GM10266 (cell line): ENCODE results near the gene B4GAT1.

Experiments
- DNase-seq: peaks from one replicate; pipeline ENCODE4 v3.0.0; 2012; ENCODE audit errors: extremely low spot score
- TF ChIP-seq, protein P1 (sequence below): IDR thresholded peaks from 2 replicates; pipeline ENCODE4 v1.5.1; 2012; ENCODE audit warnings: mild to moderate bottlenecking, low read depth; ENCODE audit not compliant: control insufficient read depth, insufficient read depth; ENCODE audit errors: missing control alignments

The B4GAT1 gene

DNA sequence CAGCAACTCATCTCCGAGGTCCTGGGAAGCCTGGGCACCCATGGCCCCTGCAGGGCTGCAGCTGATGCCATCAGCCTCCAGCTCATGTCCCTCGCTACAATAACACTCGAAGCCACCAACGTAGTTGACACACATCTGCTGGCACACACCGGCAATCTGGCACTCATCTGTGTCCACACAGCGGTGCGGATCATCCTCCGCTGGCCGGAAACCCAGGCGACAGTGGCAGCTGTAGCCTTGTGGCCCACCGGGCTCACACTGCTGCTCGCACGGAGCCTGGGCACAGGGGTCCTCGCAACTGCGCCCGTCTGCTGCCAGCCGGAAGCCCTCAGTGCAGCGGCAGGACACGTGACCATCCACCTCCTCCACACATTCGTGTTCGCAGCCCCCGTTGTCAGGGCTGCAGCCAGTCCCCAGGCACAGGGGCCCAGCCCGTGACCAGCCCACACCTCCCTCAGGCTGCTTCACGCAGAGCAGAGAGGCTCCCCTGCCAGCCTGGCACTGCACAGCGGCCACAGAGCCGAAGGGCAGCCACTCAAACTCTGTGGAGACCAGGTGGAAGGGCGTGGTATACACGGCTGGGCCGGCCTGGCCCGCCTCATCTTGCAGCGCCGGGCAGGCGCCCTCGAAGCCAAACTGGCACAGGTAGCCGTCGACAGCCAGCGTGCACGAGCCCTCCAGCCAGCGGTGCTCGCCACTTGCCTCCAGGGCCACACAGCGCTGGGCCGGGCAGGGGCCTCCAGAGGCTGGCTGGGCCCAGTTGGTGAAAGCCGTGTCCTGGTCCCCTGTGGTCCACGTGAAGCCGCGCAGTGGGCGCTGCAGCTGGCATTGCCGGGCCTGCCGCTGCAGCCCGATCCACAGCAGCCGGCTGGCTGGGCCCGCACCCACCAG is 31.3 kb downstream of the B4GAT1 start:
- TF ChIP-seq, protein P1, sequence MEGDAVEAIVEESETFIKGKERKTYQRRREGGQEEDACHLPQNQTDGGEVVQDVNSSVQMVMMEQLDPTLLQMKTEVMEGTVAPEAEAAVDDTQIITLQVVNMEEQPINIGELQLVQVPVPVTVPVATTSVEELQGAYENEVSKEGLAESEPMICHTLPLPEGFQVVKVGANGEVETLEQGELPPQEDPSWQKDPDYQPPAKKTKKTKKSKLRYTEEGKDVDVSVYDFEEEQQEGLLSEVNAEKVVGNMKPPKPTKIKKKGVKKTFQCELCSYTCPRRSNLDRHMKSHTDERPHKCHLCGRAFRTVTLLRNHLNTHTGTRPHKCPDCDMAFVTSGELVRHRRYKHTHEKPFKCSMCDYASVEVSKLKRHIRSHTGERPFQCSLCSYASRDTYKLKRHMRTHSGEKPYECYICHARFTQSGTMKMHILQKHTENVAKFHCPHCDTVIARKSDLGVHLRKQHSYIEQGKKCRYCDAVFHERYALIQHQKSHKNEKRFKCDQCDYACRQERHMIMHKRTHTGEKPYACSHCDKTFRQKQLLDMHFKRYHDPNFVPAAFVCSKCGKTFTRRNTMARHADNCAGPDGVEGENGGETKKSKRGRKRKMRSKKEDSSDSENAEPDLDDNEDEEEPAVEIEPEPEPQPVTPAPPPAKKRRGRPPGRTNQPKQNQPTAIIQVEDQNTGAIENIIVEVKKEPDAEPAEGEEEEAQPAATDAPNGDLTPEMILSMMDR = no peak
- no peak for DNase-seq

DNA sequence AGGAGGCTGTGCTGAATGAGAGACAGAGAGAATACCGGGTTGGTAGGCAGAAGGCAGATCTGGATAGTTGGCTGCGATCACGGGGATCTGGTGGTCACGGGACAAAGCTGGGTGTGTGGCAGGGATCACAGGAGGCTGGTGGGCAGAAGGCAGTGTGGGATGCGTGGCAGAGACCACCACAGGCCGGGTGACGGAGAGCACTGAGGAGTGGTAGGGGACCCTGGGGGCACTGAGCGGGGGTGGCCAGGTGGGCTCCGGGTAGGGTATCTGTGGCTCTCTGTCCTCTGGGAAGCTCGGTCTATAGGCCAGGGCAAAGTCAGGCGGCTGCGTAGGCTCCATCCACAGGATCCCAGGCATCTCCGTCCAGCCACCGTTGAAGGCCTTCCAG is 31.9 kb downstream of the B4GAT1 start:
- no peak for DNase-seq
- TF ChIP-seq, protein P1 = no peak

GRCh38 chr11:66314561-66315497 is 32.6 kb downstream of the B4GAT1 start:
- no peak for DNase-seq

GRCh38 chr11:66314186-66314501 is 33.3 kb downstream of the B4GAT1 start:
- TF ChIP-seq, protein P1 = no peak
- DNase-seq = no peak

More at GRCh38 chr11:66314561-66315497, 32.6 kb downstream of the B4GAT1 start:
- TF ChIP-seq, protein P1 = no peak

DNA sequence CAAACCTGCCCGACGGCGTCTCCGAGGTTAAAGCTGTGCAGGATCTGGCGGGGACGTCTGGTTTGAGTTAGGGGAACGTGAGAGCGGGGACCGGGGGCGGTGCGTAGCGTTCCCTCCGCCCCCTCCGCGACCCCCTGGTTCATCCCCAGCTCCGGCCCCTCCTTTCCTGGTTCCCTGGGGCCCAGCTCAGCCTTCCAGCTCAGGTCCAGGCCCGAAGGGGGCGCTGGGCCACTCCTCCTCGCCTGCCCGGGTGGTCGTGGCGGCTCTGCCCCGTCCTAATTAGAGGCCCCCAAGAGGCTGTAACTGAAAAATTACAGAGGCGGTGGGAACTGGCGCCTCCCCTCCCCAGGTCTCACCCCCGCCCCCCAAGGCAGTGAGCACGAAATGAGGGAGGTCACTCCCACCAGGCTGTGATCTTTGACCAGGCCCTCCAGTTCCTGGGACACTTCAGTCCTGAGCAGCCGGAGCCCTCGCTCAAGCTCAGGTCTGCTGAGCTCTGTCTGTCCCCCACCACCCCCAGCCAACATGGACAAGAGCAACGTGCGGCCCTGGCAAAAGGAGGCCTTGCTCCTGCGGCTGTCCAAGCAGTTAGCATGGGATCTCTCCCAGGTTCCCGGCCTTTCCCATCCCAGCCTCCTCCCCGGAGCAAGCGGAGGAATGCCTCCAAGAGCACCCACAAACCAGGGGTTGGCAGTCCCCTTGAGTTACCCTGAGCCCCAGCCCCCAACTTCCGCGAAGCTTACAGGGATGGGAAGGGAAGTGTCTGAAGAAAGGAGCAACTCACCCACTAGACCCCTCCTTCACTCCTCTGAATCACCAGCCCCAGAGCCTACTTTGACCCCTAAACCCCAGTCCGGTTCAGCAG is 33.9 kb downstream of the B4GAT1 start:
- TF ChIP-seq, protein P1 = no peak
- no peak for DNase-seq

GRCh38 chr11:66312549-66313320 is 34.7 kb downstream of the B4GAT1 start:
- TF ChIP-seq, protein P1 = no peak
- DNase-seq = peak; percentile 99
